ENCODE data around the gene ADCY10. TPM values are rescaled to one million over a fixed set of nuclear protein-coding genes. Genes with fewer than 3 reads are reported as not detected.

ADCY10 gene
- total and polyA plus RNA-seq, 2 donors (not counting 3 experiments of a cell fraction or from before 2014, with no cell fraction given) = not detected

- Histone ChIP-seq H3K9me3 (replicated peaks; ENCODE audit: control insufficient read depth, insufficient read depth, low read length) (no peaks in the 10 kb centered on the region), H3K27ac (ENCODE audit: insufficient read depth, low read depth, low read length) (no peak overlapping the region), H3K27me3 (ENCODE audit: control insufficient read depth in 2 of 2, insufficient read depth in 2 of 2, low read length in 2 of 2) (no peaks in the 10 kb centered on the region), H3K79me2 (ENCODE audit: control insufficient read depth, insufficient read depth, low read length) (no peaks in the 10 kb centered on the region), H3K9ac (replicated peaks; ENCODE audit: extremely low read depth, insufficient read depth, low read length) (no peak overlapping the region), H4K20me1 (replicated peaks; ENCODE audit: control insufficient read depth, extremely low read depth, insufficient read depth, low read length) (no peaks in the 10 kb centered on the region), H3K36me3 (ENCODE audit: control insufficient read depth in 2 of 2, extremely low read depth in 1 of 2, insufficient read depth in 2 of 2, low read length in 2 of 2) (no peaks in the 10 kb centered on the region), H3K4me2 (ENCODE audit: insufficient read depth, low read length) (no peak overlapping the region), H3K9me1 (replicated peaks; ENCODE audit: control insufficient read depth, extremely low read depth, insufficient read depth, low read length) (no peaks in the 10 kb centered on the region), H2AFZ (ENCODE audit: low read depth, low read length) (no peak overlapping the region), H3K4me3 (replicated peaks in 1 of 3; ENCODE audit: insufficient read depth in 1 of 3, low read depth in 1 of 3, low read length in 3 of 3) (no peak overlapping the region), H3K4me1 (ENCODE audit: control insufficient read depth, extremely low read depth, insufficient read depth, low read length) (peaks cover 3% of the 10 kb centered on the region)
- CTCF ChIA-PET = interaction anchor here (1.5 kb wide), 1 partner anchor 22 kb away, joined by 5 read pairs; no protein-coding TSS in a partner anchor
- POLR2A ChIA-PET = no interaction called here
- dilution Hi-C loops (cut with MboI; ENCODE audit: extremely low pct_ligation_motif_present, low sequenced_read_pairs) = no loop called here
- BruUV-seq (replicated peaks) = no TSS peak
- DNase-seq (ENCODE audit: low read depth, low spot score) (no peak), FAIRE-seq (no peak)
- TF ChIP-seq POLR2A (IDR thresholded peaks at IDR 0.05; ENCODE audit: low read depth, low read length) = no peak
- TF ChIP-seq JUN (IDR thresholded peaks at IDR 0.05; ENCODE audit: borderline replicate concordance, insufficient read depth, insufficient read length, low read depth) = no peak
- TF ChIP-seq, protein P1, sequence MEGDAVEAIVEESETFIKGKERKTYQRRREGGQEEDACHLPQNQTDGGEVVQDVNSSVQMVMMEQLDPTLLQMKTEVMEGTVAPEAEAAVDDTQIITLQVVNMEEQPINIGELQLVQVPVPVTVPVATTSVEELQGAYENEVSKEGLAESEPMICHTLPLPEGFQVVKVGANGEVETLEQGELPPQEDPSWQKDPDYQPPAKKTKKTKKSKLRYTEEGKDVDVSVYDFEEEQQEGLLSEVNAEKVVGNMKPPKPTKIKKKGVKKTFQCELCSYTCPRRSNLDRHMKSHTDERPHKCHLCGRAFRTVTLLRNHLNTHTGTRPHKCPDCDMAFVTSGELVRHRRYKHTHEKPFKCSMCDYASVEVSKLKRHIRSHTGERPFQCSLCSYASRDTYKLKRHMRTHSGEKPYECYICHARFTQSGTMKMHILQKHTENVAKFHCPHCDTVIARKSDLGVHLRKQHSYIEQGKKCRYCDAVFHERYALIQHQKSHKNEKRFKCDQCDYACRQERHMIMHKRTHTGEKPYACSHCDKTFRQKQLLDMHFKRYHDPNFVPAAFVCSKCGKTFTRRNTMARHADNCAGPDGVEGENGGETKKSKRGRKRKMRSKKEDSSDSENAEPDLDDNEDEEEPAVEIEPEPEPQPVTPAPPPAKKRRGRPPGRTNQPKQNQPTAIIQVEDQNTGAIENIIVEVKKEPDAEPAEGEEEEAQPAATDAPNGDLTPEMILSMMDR (IDR thresholded peaks at IDR 0.05; ENCODE audit: extremely low read depth in 1 of 2, insufficient read depth in 1 of 2, low read depth in 1 of 2, low read length in 2 of 2) = no peak
- TF ChIP-seq FOS (IDR thresholded peaks at IDR 0.05; ENCODE audit: borderline replicate concordance, insufficient read depth, low read length) = no peak
- no peak for TF ChIP-seq GATA2 (IDR thresholded peaks at IDR 0.05; ENCODE audit: insufficient read depth, insufficient read length, low read depth, low read length)
- no peak for TF ChIP-seq EZH2 (IDR thresholded peaks at IDR 0.05; ENCODE audit: borderline replicate concordance, low read depth, low read length, severe bottlenecking)
- no peak for TF ChIP-seq POLR2AphosphoS5 (IDR thresholded peaks at IDR 0.05; ENCODE audit: insufficient read depth, low read depth, low read length)
- TF ChIP-seq, protein P2, sequence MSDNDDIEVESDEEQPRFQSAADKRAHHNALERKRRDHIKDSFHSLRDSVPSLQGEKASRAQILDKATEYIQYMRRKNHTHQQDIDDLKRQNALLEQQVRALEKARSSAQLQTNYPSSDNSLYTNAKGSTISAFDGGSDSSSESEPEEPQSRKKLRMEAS (IDR thresholded peaks at IDR 0.05; ENCODE audit: insufficient read depth, insufficient read length) = no peak
- TF ChIP-seq MYC (IDR thresholded peaks at IDR 0.05; ENCODE audit: low read depth, low read length) = no peak
- intact Hi-C loops (cut with micrococcal nuclease) = loop anchor here (2.0 kb wide), 1 partner anchor 15 kb away; no protein-coding TSS in a partner anchor
These were observed 4.2 kb downstream of the ADCY10 start for GRCh38 chr1:167909691-167910180.
